ENCODE measurements around the gene ZNF682.
"Not testable (repeated sequence)": the region's sequence is repeated elsewhere in the genome, so short reads cannot be mapped to it uniquely, and the experiment has no call there.

DNA sequence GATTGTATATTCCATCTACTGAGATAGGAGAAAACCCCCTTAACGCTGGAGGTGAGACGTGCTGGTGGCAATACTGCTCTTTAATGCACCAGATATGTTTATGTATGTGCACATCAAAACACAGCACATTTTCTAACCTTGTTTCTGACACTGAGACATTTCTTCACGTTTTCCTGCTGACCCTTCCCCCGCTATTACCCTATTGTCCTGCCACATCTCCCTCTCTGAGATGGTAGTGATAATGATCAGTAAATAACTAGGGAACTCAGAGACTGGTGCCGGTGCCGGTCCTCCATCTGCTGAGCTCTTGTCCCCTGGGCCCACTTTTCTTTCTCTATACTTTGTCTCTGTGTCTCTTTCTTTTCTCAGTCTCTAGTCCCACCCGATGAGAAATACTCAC lies 43.6 kb upstream of the ZNF682 start:
- TF ChIP-seq RAD21 (IDR thresholded peaks at IDR 0.05); FOXA1 (IDR thresholded peaks at IDR 0.05); SP1 (IDR thresholded peaks at IDR 0.05); TAF1 (conservative IDR thresholded peaks at IDR 0.05); JUND (IDR thresholded peaks at IDR 0.05); RXRA (IDR thresholded peaks at IDR 0.05); YY1 (IDR thresholded peaks at IDR 0.05); HNF4G (IDR thresholded peaks at IDR 0.05): not testable (repeated sequence)
- TF ChIP-seq, protein P1, sequence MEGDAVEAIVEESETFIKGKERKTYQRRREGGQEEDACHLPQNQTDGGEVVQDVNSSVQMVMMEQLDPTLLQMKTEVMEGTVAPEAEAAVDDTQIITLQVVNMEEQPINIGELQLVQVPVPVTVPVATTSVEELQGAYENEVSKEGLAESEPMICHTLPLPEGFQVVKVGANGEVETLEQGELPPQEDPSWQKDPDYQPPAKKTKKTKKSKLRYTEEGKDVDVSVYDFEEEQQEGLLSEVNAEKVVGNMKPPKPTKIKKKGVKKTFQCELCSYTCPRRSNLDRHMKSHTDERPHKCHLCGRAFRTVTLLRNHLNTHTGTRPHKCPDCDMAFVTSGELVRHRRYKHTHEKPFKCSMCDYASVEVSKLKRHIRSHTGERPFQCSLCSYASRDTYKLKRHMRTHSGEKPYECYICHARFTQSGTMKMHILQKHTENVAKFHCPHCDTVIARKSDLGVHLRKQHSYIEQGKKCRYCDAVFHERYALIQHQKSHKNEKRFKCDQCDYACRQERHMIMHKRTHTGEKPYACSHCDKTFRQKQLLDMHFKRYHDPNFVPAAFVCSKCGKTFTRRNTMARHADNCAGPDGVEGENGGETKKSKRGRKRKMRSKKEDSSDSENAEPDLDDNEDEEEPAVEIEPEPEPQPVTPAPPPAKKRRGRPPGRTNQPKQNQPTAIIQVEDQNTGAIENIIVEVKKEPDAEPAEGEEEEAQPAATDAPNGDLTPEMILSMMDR (IDR thresholded peaks at IDR 0.05; ENCODE audit: low read depth, low read length, missing input control) = not testable (repeated sequence)
- TF ChIP-seq, protein P2, sequence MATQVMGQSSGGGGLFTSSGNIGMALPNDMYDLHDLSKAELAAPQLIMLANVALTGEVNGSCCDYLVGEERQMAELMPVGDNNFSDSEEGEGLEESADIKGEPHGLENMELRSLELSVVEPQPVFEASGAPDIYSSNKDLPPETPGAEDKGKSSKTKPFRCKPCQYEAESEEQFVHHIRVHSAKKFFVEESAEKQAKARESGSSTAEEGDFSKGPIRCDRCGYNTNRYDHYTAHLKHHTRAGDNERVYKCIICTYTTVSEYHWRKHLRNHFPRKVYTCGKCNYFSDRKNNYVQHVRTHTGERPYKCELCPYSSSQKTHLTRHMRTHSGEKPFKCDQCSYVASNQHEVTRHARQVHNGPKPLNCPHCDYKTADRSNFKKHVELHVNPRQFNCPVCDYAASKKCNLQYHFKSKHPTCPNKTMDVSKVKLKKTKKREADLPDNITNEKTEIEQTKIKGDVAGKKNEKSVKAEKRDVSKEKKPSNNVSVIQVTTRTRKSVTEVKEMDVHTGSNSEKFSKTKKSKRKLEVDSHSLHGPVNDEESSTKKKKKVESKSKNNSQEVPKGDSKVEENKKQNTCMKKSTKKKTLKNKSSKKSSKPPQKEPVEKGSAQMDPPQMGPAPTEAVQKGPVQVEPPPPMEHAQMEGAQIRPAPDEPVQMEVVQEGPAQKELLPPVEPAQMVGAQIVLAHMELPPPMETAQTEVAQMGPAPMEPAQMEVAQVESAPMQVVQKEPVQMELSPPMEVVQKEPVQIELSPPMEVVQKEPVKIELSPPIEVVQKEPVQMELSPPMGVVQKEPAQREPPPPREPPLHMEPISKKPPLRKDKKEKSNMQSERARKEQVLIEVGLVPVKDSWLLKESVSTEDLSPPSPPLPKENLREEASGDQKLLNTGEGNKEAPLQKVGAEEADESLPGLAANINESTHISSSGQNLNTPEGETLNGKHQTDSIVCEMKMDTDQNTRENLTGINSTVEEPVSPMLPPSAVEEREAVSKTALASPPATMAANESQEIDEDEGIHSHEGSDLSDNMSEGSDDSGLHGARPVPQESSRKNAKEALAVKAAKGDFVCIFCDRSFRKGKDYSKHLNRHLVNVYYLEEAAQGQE (IDR thresholded peaks at IDR 0.05) = not testable (repeated sequence)
- TF ChIP-seq, protein P3, sequence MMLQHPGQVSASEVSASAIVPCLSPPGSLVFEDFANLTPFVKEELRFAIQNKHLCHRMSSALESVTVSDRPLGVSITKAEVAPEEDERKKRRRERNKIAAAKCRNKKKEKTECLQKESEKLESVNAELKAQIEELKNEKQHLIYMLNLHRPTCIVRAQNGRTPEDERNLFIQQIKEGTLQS (IDR thresholded peaks at IDR 0.05) = not testable (repeated sequence)
- TF ChIP-seq, protein P4, sequence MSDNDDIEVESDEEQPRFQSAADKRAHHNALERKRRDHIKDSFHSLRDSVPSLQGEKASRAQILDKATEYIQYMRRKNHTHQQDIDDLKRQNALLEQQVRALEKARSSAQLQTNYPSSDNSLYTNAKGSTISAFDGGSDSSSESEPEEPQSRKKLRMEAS (IDR thresholded peaks at IDR 0.05) = not testable (repeated sequence)
- TF ChIP-seq, protein P5, sequence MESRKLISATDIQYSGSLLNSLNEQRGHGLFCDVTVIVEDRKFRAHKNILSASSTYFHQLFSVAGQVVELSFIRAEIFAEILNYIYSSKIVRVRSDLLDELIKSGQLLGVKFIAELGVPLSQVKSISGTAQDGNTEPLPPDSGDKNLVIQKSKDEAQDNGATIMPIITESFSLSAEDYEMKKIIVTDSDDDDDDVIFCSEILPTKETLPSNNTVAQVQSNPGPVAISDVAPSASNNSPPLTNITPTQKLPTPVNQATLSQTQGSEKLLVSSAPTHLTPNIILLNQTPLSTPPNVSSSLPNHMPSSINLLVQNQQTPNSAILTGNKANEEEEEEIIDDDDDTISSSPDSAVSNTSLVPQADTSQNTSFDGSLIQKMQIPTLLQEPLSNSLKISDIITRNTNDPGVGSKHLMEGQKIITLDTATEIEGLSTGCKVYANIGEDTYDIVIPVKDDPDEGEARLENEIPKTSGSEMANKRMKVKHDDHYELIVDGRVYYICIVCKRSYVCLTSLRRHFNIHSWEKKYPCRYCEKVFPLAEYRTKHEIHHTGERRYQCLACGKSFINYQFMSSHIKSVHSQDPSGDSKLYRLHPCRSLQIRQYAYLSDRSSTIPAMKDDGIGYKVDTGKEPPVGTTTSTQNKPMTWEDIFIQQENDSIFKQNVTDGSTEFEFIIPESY (IDR thresholded peaks at IDR 0.05) = not testable (repeated sequence)

Measured in liver (tissue), 3 donors.